Activated CD4-positive, alpha-beta T cell treated with anti-CD3 and anti-CD28 coated beads, Interleukin-2, Interleukin-6, amounts not matched to agents 100 ng/mL and 50 ng/mL, durations not matched to agents 16 hours and 8 hours (primary cell): ENCODE measurements around the gene SQOR.

Experiments used
- DNase-seq: peaks from one replicate; pipeline ENCODE4 v3.0.0-alpha.2; 2020

The SQOR gene

DNA sequence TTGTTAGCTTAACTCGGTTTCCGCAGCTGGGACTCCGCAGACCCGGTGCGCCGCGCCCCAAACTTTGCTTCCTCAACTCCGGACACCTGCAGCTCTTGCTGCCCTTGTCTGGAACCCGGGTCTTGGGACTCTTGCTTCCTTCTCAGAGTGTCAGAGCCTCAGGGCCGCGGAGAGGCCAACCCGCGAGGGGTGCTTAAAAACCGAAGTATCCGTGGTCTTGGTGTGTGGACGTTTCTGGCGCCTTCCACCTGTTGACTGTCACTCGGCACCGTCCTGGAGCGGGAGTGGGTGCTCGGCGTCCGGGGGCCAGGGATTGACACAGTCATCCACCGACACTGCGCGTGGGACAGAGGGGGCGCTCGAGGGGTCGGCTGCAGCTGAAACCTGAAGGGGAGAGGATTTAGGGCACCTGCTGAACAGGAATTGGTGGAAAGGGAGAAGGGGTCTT lies 386 bp downstream of the SQOR start:
- DNase-seq, result peak; percentile 81

DNA sequence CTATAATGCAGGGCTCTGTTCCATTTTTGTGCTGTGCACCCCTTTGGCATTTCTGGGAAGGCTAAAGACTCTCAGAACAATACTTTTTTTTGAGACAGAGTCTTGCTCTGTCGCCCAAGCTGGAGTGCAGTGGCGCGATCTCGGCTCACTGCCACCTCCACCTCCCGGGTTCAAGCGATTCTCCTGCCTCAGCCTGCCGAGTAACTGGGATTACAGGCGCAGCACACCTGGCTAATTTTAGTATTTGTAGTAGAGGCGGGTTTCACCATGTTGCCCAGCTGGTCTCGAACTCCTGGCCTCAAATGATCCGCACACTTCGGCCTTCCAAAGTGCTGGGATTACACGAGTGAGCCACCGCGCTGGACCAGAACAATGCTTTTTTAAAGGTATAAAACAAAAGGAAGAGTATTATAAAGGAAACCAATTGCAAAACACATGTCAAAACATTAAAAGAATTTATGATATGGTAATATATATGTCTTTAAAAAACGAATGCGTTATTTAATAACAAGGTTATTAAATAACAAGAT lies 999 bp downstream of the SQOR start:
- DNase-seq, result no peak

- no peak for DNase-seq
Measured at GRCh38 chr15:45637141-45637540, 2.3 kb downstream of the SQOR start.

- peak; percentile 87 for DNase-seq
Measured at GRCh38 chr15:45637552-45638033, 2.8 kb downstream of the SQOR start.

DNA sequence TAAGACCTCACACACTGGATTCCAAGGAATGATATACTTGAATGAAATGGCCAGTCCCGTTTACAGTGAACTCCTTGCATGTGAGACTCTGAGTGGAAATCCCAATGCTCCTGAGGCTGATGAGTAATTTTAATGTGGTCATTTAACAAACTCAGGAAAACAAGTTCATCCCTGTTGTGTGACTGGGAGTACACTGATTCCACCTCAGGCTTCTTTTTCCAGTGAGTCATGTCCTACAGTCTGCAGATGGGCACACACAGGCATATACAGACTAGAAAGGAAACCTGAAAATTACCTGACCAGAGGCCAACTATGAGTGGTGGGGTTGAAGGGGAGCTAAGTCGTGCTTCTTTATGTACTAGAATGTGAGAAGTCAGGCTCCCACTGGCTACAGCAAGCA lies 5.8 kb downstream of the SQOR start:
- no peak for DNase-seq

GRCh38 chr15:45641374-45641781 lies 6.5 kb downstream of the SQOR start:
- DNase-seq, result peak; percentile 44

DNA sequence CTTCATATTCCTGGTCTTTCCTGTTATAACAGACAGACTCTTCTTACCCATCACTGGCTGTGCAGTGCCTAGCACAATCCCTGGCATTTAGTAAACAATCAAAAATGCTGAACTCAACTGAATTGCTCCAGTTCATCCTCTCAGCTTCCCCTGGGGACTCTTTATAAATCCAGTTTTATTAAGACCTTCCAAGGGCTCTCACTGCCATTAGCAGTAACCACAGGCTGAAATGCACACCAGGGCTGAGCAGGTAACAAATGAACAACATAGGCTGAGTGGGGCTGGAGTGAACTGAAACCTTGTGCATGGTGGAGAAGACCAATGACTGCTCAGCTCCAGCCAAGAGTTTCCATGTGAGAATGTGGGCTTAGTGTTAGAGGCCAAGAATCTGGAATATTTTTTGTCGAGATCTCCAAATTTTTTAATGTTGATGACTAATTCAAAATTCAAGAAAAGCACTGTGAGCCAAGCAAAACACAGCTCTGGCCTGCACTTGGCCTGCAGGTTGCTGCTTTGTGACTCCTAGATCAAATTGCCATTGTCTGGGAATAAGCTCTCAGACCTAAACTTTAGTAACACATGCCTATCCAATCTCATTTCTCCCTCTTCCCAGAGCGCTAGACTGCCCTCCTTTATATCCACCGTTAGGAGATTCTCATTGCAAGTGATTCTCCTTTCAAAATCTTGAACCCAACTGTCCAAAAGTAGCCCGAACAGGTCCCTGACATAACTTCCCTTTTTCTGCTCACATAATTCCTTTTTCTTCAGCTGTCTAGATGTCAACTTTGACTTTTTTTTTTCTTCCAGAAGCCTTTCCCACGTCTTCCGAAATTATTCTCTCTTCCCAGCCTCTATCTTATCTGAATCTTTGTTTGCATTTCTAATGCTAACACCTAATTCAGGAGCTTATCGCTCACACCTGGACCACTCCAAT lies 7.4 kb downstream of the SQOR start:
- no peak for DNase-seq

DNA sequence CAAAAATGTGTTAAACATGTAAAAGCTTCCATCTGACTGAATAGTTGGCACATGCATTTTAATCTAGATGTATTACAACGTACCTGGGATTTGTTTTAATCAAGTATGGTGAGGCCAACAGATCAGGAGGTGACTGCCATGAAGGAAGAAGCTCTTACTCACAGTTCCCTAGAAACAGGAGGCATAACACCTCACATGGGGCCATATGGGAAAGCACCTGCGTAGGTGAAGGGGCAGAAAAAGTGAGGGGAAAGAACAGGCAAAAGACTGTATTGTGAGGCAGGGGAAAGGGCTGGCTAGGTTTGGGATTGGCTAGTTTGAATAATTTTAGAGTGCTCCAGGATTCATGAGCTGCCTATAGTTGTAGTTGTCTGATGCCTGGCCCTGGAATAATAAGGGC lies 9.6 kb downstream of the SQOR start:
- no peak for DNase-seq

- DNase-seq, result peak; percentile 77
Measured at GRCh38 chr15:45645026-45645980, 10.5 kb downstream of the SQOR start.

GRCh38 chr15:45646220-45646619 lies 11.4 kb downstream of the SQOR start:
- peak; percentile 69 for DNase-seq

GRCh38 chr15:45647828-45648227 lies 13.0 kb downstream of the SQOR start:
- no peak for DNase-seq

GRCh38 chr15:45648521-45649200 lies 13.8 kb downstream of the SQOR start:
- DNase-seq, result peak; percentile 29

DNA sequence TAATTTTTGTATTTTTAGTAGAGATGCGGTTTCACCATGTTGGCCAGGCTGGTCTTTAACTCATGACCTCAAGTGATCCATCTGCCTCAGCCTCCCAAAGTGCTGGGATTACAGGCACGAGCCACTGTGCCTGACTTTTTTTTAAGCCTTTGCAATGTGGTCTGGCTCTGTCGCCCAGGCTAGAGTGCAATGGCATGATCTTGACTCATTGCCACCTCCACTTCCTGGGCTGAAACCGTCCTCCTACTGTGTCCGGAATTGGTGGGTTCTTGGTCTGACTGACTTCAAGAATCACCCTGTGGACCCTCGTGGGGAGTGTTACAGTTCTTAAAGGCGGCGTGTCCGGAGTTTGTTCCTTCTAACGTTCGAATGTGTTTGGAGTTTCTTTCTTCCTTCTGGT lies 15.2 kb downstream of the SQOR start:
- DNase-seq, result peak; percentile 66

GRCh38 chr15:45650889-45651525 lies 16.2 kb downstream of the SQOR start:
- no peak for DNase-seq

GRCh38 chr15:45653702-45654424 lies 19.0 kb downstream of the SQOR start:
- no peak for DNase-seq

GRCh38 chr15:45654749-45655148 lies 19.9 kb downstream of the SQOR start:
- no peak for DNase-seq

DNA sequence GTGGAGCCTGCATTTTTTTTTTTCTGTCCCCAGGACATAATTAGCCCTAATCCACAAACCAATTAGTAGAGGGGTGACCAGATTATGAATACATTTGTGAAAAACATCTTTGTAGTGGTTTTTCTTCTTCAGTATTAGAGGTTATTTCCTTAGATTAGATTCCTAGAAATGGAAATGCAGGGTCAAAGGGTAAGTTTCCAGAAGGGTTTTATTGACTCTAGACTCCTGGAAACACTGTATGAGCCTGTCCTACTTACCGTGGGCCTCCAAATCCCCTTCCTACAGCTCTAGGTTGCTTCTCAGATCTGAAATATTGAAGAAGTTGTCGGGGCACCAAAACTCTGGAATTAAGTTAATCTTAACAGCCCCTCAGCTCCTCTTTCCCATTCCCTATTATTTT lies 22.4 kb downstream of the SQOR start:
- no peak for DNase-seq

DNA sequence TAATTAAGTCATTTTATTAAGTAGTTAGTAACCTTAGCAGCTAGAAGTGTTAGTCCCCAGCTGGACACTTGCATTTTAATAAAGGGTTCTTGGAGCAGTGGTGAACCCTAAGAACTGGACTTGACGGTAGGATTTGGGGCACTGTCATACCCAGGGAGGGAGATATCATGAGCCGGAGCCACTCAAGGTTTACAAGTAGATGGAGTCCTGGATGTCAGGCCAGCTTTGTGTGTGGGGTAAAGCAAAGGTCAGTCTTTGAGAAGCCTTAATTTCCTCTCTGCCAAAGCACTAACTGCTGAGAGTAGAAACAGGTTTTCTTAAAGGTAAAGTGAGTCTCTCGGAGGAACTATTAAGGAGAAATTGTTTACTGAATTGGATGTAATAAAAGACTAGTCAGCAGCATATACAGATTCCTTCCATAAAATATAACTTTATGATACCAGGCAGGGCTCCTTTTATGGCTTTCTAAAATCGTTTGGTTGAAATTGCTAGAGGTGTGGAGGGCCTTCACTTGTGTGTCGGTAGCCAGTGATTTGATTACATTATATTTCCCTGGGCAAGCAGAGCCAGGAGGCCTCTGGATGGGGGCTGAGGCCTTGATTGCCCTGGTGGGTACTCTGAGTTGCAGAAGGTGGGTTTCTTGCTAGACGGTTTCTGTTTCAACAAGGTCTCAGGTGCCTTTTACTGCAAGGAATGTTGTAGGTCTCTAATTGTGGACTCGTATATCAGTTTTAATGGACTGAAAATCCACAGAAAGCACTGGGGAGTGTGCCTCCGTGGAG lies 23.1 kb downstream of the SQOR start:
- no peak for DNase-seq

GRCh38 chr15:45660231-45660979 lies 25.6 kb downstream of the SQOR start:
- no peak for DNase-seq

DNA sequence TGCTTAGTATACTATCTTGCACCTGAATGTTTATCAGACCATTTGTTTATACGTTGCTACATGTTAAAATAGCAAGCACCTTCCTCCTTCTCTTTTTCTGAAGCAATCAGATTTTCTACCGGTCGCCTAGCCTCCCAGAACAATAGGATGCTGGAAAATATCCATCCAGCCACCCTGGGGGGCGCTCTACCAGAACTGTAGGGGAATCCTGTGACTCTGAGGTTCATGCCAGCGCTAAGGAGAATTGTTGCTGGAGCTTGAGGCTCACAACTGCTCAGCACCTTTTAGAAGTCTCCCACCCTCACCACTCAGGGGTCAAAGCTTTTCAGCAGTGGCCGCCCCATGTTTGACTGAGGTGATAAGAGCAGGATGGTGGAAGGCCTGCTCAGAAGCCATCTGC lies 27.5 kb downstream of the SQOR start:
- no peak for DNase-seq
